GM19193 (cell line): ENCODE data around the gene LRRC19.

ENCODE experiments used
- POLR2A ChIP-seq: IDR thresholded peaks from 4 replicates; pipeline ENCODE4 v1.6.1; 2011; ENCODE audit not compliant: insufficient read depth, insufficient read length; ENCODE audit errors: extremely low read depth

Gene LRRC19

DNA sequence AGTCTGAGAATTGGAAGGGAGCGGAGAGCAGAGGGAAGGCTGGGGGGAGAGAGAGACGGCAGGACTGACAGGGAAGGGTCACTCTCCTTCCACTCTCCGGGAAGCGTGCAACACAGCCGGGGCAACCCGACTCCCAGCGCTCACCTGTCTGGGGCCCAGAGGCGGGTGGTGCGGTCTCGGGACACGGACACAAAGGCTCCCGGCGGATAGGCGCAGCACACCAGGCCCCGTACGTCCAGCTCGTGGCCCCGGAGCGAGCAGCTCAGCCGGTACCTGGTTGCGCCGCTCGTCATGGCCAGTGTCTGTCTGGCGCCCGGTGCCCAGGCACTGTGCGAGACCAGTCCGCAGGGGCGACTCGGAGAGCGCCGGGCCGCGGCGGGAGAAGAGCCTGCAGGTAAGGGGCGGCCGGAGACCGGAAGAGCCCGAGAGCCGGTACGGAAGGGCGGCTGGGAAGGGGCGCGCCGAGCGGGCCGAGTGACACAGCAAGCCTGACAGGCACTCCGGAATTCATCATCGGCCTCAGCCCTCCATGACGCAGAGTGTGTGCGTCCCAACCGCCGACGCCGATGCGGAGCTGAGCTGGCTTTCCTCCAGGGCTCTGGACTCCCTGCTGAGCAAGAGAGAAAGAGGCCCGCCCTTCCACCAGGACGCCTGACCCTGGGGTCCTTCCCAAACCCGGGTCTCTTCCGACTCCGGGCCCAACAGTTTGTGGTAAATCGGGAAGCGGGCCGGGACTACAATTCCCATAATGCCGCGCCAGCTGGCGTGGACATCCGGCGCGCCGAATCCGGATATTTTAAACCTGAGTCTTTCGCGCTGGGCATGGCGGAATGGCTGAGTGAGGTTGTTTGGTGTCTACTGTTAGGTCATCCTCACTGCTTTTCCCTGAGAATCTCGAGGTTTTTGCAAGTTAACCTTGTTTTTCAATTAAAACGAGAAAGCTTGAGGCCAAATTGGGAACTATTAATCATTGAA lies 58.4 kb downstream of the LRRC19 start, which contains the start of gene PLAA:
PLAA (minus strand) TSS at position 490 of the 975 bp plus-strand sequence; CDS start at position 293, 197 bp downstream.
- TF ChIP-seq POLR2A, result peak; percentile 80

DNA sequence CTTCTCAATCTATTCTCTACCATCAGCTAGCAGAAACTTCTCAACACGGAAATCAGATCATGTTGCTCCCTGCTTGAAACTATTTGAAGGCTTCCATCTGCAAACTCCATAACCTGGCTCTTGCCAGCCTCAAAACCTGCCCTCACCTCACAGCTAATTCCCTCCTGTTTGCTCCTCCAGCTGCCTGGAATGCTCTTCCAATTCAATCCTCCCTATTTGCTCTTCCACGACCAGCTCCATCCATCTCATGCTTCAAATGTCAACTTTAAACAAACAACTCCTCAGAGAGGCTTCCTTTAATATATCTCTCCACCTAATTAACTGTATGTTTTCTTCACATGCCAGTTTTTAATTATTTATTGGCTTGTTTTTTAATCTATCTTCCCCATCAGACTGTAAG lies 59.9 kb downstream of the LRRC19 start:
- TF ChIP-seq POLR2A, result no peak
